K562 (cell line): ENCODE data around the gene OR51B5. TPM values are rescaled to one million over a fixed set of nuclear protein-coding genes. Genes with fewer than 3 reads are reported as not detected.

Source experiments
- C11orf30 ChIP-seq: fragments of 450-650 bp; IDR thresholded peaks from 2 replicates; pipeline ENCODE4 v1.6.1; 2016; ENCODE audit warnings: low read depth, mild to moderate bottlenecking
- GTF2A2 ChIP-seq: IDR thresholded peaks from 2 replicates; pipeline ENCODE4 v1.6.1; 2016; ENCODE audit warnings: mild to moderate bottlenecking, missing genetic modification characterization, missing compliant biosample characterization
- HDAC8 ChIP-seq: fragments of 450-650 bp; IDR thresholded peaks from 2 replicates; pipeline ENCODE4 v1.6.1; 2016; ENCODE audit warnings: mild to moderate bottlenecking, missing genetic modification characterization, moderate library complexity, missing compliant biosample characterization
- HINFP ChIP-seq: fragments of 450-650 bp; conservative IDR thresholded peaks from 2 replicates; pipeline ENCODE4 v1.6.1; 2016; ENCODE audit warnings: missing genetic modification characterization, low read depth, mild to moderate bottlenecking, control low read depth, missing compliant biosample characterization
- IFI16 ChIP-seq: fragments of 250-450 bp; sonication (Bioruptor Pico); IDR thresholded peaks from 2 replicates; pipeline ENCODE4 v2.1.2; 2022; ENCODE audit warnings: mild to moderate bottlenecking, inconsistent platforms
- KLF16 ChIP-seq: IDR thresholded peaks from 2 replicates; pipeline ENCODE4 v1.6.1; 2016; ENCODE audit warnings: antibody characterized with exemption
- SMAD4 ChIP-seq: fragments of 250-450 bp; sonication (Bioruptor Pico); conservative IDR thresholded peaks from 2 replicates; pipeline ENCODE4 v1.8.0; 2021; ENCODE audit warnings: inconsistent platforms, mild to moderate bottlenecking, moderate library complexity
- TOE1 ChIP-seq, 2 experiments: fragments of 450-650 bp in 1 of 2; sonication (generic) in 1 of 2; formaldehyde crosslinking in 1 of 2; IDR thresholded peaks; 2 replicates each; pipeline versions ENCODE4 v1.7.1 to v1.8.0; 2016 to 2022; ENCODE audit warnings: borderline replicate concordance in 2 of 2, mild to moderate bottlenecking in 2 of 2, antibody characterized with exemption in 1 of 2, inconsistent platforms in 1 of 2, low read depth in 1 of 2, missing genetic modification reagents in 1 of 2, moderate library complexity in 1 of 2
- YY1 ChIP-seq, 3 experiments: IDR thresholded peaks; 2 replicates each; pipeline ENCODE4 v1.6.1; 2011; ENCODE audit warnings: low read length in 2 of 3, mild to moderate bottlenecking in 2 of 3, moderate library complexity in 2 of 3, borderline replicate concordance in 1 of 3, control low read depth in 1 of 3, low read depth in 1 of 3; ENCODE audit not compliant: insufficient read depth in 3 of 3, insufficient replicate concordance in 2 of 3, control insufficient read depth in 1 of 3, insufficient read length in 1 of 3; ENCODE audit errors: extremely low read depth in 1 of 3
- ZFPM2 ChIP-seq: fragments of 250-450 bp; sonication (Bioruptor Pico); IDR thresholded peaks from 2 replicates; pipeline ENCODE4 v1.5.1; 2022; ENCODE audit warnings: mild to moderate bottlenecking
- ZNF316 ChIP-seq: fragments of 450-650 bp; IDR thresholded peaks from 2 replicates; pipeline ENCODE4 v1.6.1; 2016
- polyA plus RNA-seq, 8 experiments: library from polyadenylated mRNA; depleted of rRNA in 4 of 8; stranded (reverse) in 5 of 8; unstranded in 3 of 8; fragments of >200 nt; fragmentation: Nextera tagmentation in 2 of 8; fragmentation: Illumina TruSeq in 1 of 8; extraction: Ambion mirVana in 2 of 8; extraction: Trizol in 1 of 8; gene quantifications; 2 replicates each; pipeline versions ENCODE4 v1.2.1 to v1.2.3, GENCODE V29; 2011 to 2014; ENCODE audit warnings: inconsistent platforms in 1 of 8, missing spikeins in 1 of 8
- total RNA-seq, 7 experiments: library from RNA; depleted of rRNA in 6 of 7; stranded (reverse); fragments of >200 nt in 6 of 7; fragmentation: Illumina TruSeq in 2 of 7; extraction: Trizol in 2 of 7; gene quantifications; 2 replicates each; pipeline versions ENCODE4 v1.2.1 to v1.2.3, GENCODE V29; 2011 to 2021; ENCODE audit warnings: low replicate concordance in 1 of 7
- TF ChIP-seq, protein P1 (sequence below): sonication (generic); formaldehyde crosslinking; IDR thresholded peaks from 2 replicates; pipeline ENCODE4 v1.8.0; 2022; ENCODE audit warnings: mild to moderate bottlenecking, missing genetic modification reagents
- TF ChIP-seq, protein P2 (sequence below): fragments of 450-650 bp; IDR thresholded peaks from one replicate; pipeline ENCODE4 v1.6.1; 2018; ENCODE audit warnings: mild to moderate bottlenecking, moderate library complexity; ENCODE audit not compliant: partially characterized antibody
- TF ChIP-seq, protein P3 (sequence below), 3 experiments: fragments of 200-800 bp in 1 of 3; sonication (Bioruptor generic) in 1 of 3; sonication (generic) in 1 of 3; formaldehyde crosslinking in 1 of 3; IDR thresholded peaks; 2 replicates each; pipeline versions ENCODE4 v1.6.1 to v1.8.0; 2016 to 2022; ENCODE audit warnings: mild to moderate bottlenecking in 2 of 3, missing compliant biosample characterization in 2 of 3, missing genetic modification characterization in 2 of 3, missing genetic modification reagents in 1 of 3

Gene OR51B5
- total and polyA plus RNA-seq, 9 of the 15 experiments (the other 6 are each of a cell fraction or from before 2014, with no cell fraction given), result 81.2 to 176 (median 113) TPM

- TF ChIP-seq, protein P1, sequence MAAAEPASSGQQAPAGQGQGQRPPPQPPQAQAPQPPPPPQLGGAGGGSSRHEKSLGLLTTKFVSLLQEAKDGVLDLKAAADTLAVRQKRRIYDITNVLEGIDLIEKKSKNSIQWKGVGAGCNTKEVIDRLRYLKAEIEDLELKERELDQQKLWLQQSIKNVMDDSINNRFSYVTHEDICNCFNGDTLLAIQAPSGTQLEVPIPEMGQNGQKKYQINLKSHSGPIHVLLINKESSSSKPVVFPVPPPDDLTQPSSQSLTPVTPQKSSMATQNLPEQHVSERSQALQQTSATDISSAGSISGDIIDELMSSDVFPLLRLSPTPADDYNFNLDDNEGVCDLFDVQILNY, result no peak
- peak; percentile 57; the same call in 1 of the 2 replicates for TF ChIP-seq GTF2A2
- TF ChIP-seq YY1 (IDR thresholded peaks at IDR 0.05; ENCODE audit: borderline replicate concordance in 1 of 3, control insufficient read depth in 1 of 3, extremely low read depth in 1 of 3, insufficient read depth in 3 of 3, insufficient read length in 1 of 3, insufficient replicate concordance in 2 of 3, low read depth in 1 of 3, low read length in 2 of 3), result no peak
- TF ChIP-seq, protein P2, sequence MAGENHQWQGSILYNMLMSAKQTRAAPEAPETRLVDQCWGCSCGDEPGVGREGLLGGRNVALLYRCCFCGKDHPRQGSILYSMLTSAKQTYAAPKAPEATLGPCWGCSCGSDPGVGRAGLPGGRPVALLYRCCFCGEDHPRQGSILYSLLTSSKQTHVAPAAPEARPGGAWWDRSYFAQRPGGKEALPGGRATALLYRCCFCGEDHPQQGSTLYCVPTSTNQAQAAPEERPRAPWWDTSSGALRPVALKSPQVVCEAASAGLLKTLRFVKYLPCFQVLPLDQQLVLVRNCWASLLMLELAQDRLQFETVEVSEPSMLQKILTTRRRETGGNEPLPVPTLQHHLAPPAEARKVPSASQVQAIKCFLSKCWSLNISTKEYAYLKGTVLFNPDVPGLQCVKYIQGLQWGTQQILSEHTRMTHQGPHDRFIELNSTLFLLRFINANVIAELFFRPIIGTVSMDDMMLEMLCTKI, result no peak
- TF ChIP-seq IFI16, result 0 out of 2 replicates have a peak, but pooled peaks have one; percentile 17
- peak; percentile 67 for TF ChIP-seq ZNF316
- TF ChIP-seq, protein P3, sequence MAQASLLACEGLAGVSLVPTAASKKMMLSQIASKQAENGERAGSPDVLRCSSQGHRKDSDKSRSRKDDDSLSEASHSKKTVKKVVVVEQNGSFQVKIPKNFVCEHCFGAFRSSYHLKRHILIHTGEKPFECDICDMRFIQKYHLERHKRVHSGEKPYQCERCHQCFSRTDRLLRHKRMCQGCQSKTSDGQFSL (CRISPR knock-in tag; IDR thresholded peaks at IDR 0.05), result no peak
- TF ChIP-seq, protein P3 (tag; IDR thresholded peaks at IDR 0.05), result peak in 1 of 2 experiments; percentile 70; a peak in 1 of 4 replicates
- no peak for TF ChIP-seq KLF16
- TF ChIP-seq SMAD4, result peak; percentile 72
- TF ChIP-seq HDAC8 (tag), result no peak
- TF ChIP-seq HINFP, result 0 out of 2 replicates have a peak, but pooled peaks have one; percentile 44
- no peak for TF ChIP-seq ZFPM2 (CRISPR knock-in tag)
- TF ChIP-seq TOE1 (IDR thresholded peaks at IDR 0.05; ENCODE audit: borderline replicate concordance), result no peak
- no peak for TF ChIP-seq TOE1 (CRISPR knock-in tag; IDR thresholded peaks at IDR 0.05; ENCODE audit: borderline replicate concordance, low read depth)
- peak; percentile 50; the same call in 1 of the 2 replicates for TF ChIP-seq C11orf30
Observed at GRCh38 chr11:5367448-5368074, 24.2 kb upstream of the OR51B5 start (continued).
